IPS DF 6.9 (cell line): Measurements from ENCODE around the gene PIGZ.

Experiments used
- DNase-seq: peaks from one replicate; pipeline ENCODE4 v3.0.0-alpha.2; 2013; ENCODE audit warnings: low read depth, low spot score
- H3K27ac ChIP-seq: one replicate; pipeline ENCODE4 v1.5.1; 2013; ENCODE audit warnings: low read length, control low read depth
- H3K27me3 ChIP-seq: 2 replicates; pipeline ENCODE4 v1.6.1; 2013; ENCODE audit warnings: mild to moderate bottlenecking, low read length; ENCODE audit not compliant: control insufficient read depth, insufficient read depth
- H3K36me3 ChIP-seq: 2 replicates; pipeline ENCODE4 v1.6.1; 2013; ENCODE audit warnings: low read length; ENCODE audit not compliant: control insufficient read depth, insufficient read depth
- H3K4me1 ChIP-seq: 2 replicates; pipeline ENCODE4 v1.6.1; 2013; ENCODE audit warnings: low read length; ENCODE audit not compliant: control insufficient read depth, insufficient read depth
- H3K4me3 ChIP-seq: 2 replicates; pipeline ENCODE4 v1.5.1; 2013; ENCODE audit warnings: mild to moderate bottlenecking, low read length
- H3K9me3 ChIP-seq: 2 replicates; pipeline ENCODE4 v1.6.1; 2013; ENCODE audit warnings: low read length, inconsistent platforms; ENCODE audit not compliant: control insufficient read depth, insufficient read depth
- WGBS: extraction: QIAGEN DNeasy Blood & Tissue Kit; methylation state at CpG from one replicate; pipeline ENCODE4 v1.1.7; 2013; ENCODE audit warnings: mixed read lengths, missing lambda C conversion rate; ENCODE audit not compliant: insufficient read length, insufficient coverage; 5-methylcytosine and 5-hydroxymethylcytosine counted together

PIGZ gene

GRCh38 chr3:196931828-196932587 lies 36.6 kb downstream of the PIGZ start:
- no CpG with 5 or more reads among the region's 12 CpGs for WGBS
- Histone ChIP-seq H3K27ac (no peak overlapping the region), H3K4me3 (no peak overlapping the region), H3K27me3 (no peaks in the 10 kb centered on the region), H3K36me3 (peaks cover 10% of the 10 kb centered on the region; the same call in 1 of the 2 replicates), H3K9me3 (no peaks in the 10 kb centered on the region), H3K4me1 (no peaks in the 10 kb centered on the region)
- no peak for DNase-seq

- DNase-seq = no peak
- Histone ChIP-seq H3K27me3 (no peaks in the 10 kb centered on the region), H3K36me3 (peaks cover 5% of the 10 kb centered on the region; the same call in 1 of the 2 replicates), H3K4me1 (no peaks in the 10 kb centered on the region), H3K4me3 (no peak overlapping the region), H3K9me3 (no peaks in the 10 kb centered on the region), H3K27ac (no peak overlapping the region)
- WGBS = no CpG with 5 or more reads among the region's 4 CpGs
Observed at GRCh38 chr3:196931157-196931556, 37.5 kb downstream of the PIGZ start.

DNA sequence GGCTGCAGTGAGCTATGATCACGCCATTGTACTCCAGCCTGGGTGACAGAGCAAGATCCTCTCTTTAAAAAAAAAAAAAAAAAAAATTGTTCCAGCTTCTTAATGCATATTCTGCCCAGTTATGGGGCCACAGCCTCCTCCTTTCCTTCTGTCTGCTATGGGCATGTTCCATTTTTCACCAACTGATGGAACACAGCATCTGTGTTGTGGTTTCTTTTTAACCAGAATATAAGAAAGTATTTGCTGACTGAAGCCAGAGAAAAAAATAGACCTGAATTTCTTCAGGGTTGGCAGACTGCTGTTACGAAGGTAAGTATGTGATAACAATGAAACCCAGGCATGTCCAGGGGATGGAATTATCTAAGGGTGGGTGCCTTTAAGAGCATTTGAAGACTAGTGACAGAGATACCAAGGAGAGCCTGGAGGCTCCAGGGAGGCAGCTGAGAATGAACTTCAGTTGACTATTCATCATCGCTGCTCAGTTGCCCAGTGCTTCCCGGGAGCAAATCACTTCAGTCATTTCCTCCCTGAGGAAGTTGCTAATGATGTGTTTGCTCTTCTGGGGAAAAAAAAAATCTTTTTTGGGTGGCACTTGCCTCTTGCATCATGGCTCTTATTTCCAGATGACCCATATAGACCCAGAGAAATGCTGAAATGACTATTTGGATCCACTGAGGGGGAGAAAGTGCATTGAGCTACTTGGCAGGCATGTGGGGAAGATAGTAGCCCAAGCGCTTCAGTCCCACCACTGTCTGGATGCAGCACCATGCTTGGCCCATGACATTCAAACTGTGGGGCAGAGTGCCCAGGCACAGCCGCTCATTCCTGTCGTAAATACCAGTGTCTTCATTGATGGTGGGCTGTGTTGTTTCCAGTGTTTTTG lies 40.8 kb downstream of the PIGZ start:
- Histone ChIP-seq H3K4me3 (no peak overlapping the region), H3K27me3 (no peaks in the 10 kb centered on the region), H3K4me1 (no peaks in the 10 kb centered on the region), H3K9me3 (no peaks in the 10 kb centered on the region), H3K27ac (no peak overlapping the region), H3K36me3 (peaks cover 2% of the 10 kb centered on the region; the same call in 1 of the 2 replicates)
- DNase-seq = no peak
- WGBS = no CpG with 5 or more reads among the region's 7 CpGs

DNA sequence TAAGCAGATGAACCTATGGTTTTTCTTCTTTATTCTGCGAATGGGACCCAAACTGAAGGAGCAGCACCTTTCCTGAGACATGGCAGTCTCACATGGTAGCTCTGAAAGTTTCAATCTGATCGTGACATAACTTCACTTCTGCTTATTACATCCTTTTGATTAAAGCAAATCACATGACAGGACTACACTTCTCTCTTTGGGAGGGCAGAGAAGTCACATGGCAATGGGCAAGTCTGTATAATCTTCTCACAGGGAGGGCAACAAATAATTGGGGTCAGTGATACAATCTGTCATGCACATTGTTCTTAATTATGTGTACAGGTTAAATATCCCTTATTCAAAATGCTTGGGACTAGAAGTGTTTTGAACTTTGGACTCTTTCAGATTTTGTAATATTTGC lies 47.9 kb downstream of the PIGZ start:
- Histone ChIP-seq H3K27me3 (no peaks in the 10 kb centered on the region), H3K27ac (no peak overlapping the region), H3K9me3 (no peaks in the 10 kb centered on the region), H3K4me3 (no peak overlapping the region), H3K36me3 (no peaks in the 10 kb centered on the region), H3K4me1 (no peaks in the 10 kb centered on the region)
- DNase-seq = no peak
- WGBS = no CpG with 5 or more reads among the region's 2 CpGs

- DNase-seq = no peak
- no CpG with 5 or more reads among the region's 2 CpGs for WGBS
- no peaks in the 10 kb centered on the region for H3K27me3 ChIP-seq
- H3K4me1 ChIP-seq = no peaks in the 10 kb centered on the region
- no peaks in the 10 kb centered on the region for H3K9me3 ChIP-seq
- H3K36me3 ChIP-seq = no peaks in the 10 kb centered on the region
- no peak overlapping the region for H3K27ac ChIP-seq
- no peak overlapping the region for H3K4me3 ChIP-seq
Observed at GRCh38 chr3:196918968-196919367, 49.7 kb downstream of the PIGZ start.

- no peaks in the 10 kb centered on the region for H3K9me3 ChIP-seq
- no CpG with 5 or more reads among the region's 3 CpGs for WGBS
- no peak overlapping the region for H3K27ac ChIP-seq
- no peak overlapping the region for H3K4me3 ChIP-seq
- H3K27me3 ChIP-seq = no peaks in the 10 kb centered on the region
- DNase-seq = no peak
- H3K36me3 ChIP-seq = no peaks in the 10 kb centered on the region
- H3K4me1 ChIP-seq = no peaks in the 10 kb centered on the region
Observed at GRCh38 chr3:196916995-196917394, 51.6 kb downstream of the PIGZ start.

- DNase-seq = no peak
- Histone ChIP-seq H3K4me1 (no peaks in the 10 kb centered on the region), H3K27me3 (no peaks in the 10 kb centered on the region), H3K36me3 (no peaks in the 10 kb centered on the region), H3K9me3 (no peaks in the 10 kb centered on the region), H3K27ac (no peak overlapping the region), H3K4me3 (no peak overlapping the region)
- no CpG with 5 or more reads among the region's 1 CpG for WGBS
Observed at GRCh38 chr3:196916221-196916620, 52.4 kb downstream of the PIGZ start.

GRCh38 chr3:196915375-196915774 lies 53.3 kb downstream of the PIGZ start:
- H3K27me3 ChIP-seq = no peaks in the 10 kb centered on the region

DNA sequence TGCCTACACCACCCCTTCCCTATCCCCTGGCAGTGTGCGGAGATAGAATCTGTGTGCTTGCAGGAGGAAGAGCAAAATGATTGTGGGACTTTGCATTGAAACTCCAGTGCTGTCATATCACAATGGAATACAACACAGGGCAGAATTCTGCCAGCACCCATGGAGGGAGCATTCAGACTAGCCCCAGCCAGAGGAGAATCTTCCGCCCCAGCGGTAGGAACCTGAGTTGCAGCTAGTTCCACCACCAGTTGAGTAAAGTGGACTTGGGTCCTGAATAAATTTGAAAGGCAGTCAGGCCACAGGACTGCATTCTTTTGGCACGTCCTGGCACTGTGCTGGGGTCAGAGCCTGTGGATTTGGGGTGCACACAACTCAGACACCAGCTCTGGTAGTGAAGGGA lies 53.8 kb downstream of the PIGZ start:
- Histone ChIP-seq H3K4me3 (no peak overlapping the region), H3K9me3 (no peaks in the 10 kb centered on the region), H3K36me3 (no peaks in the 10 kb centered on the region), H3K27ac (no peak overlapping the region), H3K27me3 (no peaks in the 10 kb centered on the region), H3K4me1 (no peaks in the 10 kb centered on the region)
- DNase-seq = no peak
- WGBS = no CpG with 5 or more reads among the region's 4 CpGs

More at GRCh38 chr3:196915375-196915774, 53.3 kb downstream of the PIGZ start:
- WGBS = no CpG with 5 or more reads among the region's 3 CpGs
- H3K4me1 ChIP-seq = no peaks in the 10 kb centered on the region
- H3K9me3 ChIP-seq = no peaks in the 10 kb centered on the region
- H3K27ac ChIP-seq = no peak overlapping the region
- no peak overlapping the region for H3K4me3 ChIP-seq
- no peak for DNase-seq
- H3K36me3 ChIP-seq = no peaks in the 10 kb centered on the region

DNA sequence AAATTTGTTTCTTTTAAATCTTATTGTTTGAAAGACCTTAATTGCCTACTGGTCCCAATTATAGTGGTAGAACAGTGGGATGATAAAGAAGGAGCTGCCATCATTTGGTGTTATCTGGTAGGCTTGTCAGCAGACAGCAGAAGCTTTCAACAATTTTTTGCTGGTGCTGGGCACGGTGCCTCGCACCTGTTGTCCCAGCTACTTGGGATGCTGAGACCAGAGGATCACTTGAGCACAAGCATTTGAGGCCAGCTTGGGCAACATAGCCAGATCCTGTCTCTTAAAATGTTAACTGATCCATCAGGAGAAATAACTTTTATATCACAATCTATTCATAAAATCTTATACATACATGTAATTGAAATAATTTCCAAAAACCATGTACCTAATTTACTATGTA lies 64.9 kb downstream of the PIGZ start:
- Histone ChIP-seq H3K9me3 (no peaks in the 10 kb centered on the region), H3K4me3 (no peak overlapping the region), H3K27ac (no peak overlapping the region), H3K4me1 (no peaks in the 10 kb centered on the region), H3K36me3 (peaks cover 9% of the 10 kb centered on the region; the same call in 1 of the 2 replicates), H3K27me3 (no peaks in the 10 kb centered on the region)
- no peak for DNase-seq
- no CpG with 5 or more reads among the region's 2 CpGs for WGBS
